ENCODE data around the gene ADNP. TPM values are rescaled to one million over a fixed set of nuclear protein-coding genes. Genes with fewer than 3 reads are reported as not detected.
"Not testable (repeated sequence)": the region's sequence is repeated elsewhere in the genome, so short reads cannot be mapped to it uniquely, and the experiment has no call there.

The ADNP gene
- total RNA-seq = 21.1 TPM

- ATAC-seq = peak; percentile 87
- DNase-seq (ENCODE audit: low spot score) = peak; percentile 90
These were observed at the start of gene ADNP for GRCh38 chr20:50931306-50932015. TSS of gene ADNP (minus strand) at chr20:50931437. CDS start at chr20:50903996, 27,441 bp downstream.

- ATAC-seq (no peak), DNase-seq (ENCODE audit: low spot score) (no peak)
These were observed 48.9 kb upstream of the ADNP start for GRCh38 chr20:50980071-50980681.

- DNase-seq (ENCODE audit: low spot score); ATAC-seq: not testable (repeated sequence)
These were observed 47.3 kb upstream of the ADNP start for GRCh38 chr20:50978533-50978932.

- DNase-seq (ENCODE audit: low spot score) (no peak), ATAC-seq (no peak)
These were observed 46.1 kb upstream of the ADNP start for GRCh38 chr20:50977066-50978021.

- DNase-seq (ENCODE audit: low spot score) (no peak), ATAC-seq (no peak)
These were observed 44.6 kb upstream of the ADNP start for GRCh38 chr20:50975701-50976330.

GRCh38 chr20:50969912-50970311, 38.7 kb upstream of the ADNP start:
- ATAC-seq = no peak

GRCh38 chr20:50969435-50969834, 38.2 kb upstream of the ADNP start:
- ATAC-seq (no peak), DNase-seq (ENCODE audit: low spot score) (no peak)

More at GRCh38 chr20:50969912-50970311, 38.7 kb upstream of the ADNP start:
- no peak for DNase-seq (ENCODE audit: low spot score)

GRCh38 chr20:50968289-50968688, 37.1 kb upstream of the ADNP start:
- ATAC-seq = no peak
- no peak for DNase-seq (ENCODE audit: low spot score)

- ATAC-seq (no peak), DNase-seq (ENCODE audit: low spot score) (no peak)
These were observed 36.3 kb upstream of the ADNP start for GRCh38 chr20:50967586-50967985.

GRCh38 chr20:50959543-50960126, 28.4 kb upstream of the ADNP start:
- ATAC-seq = no peak
- peak; percentile 46 for DNase-seq (ENCODE audit: low spot score)

GRCh38 chr20:50958615-50959542, 27.6 kb upstream of the ADNP start, which contains the start of gene MOCS3:
TSS of gene MOCS3 (plus strand) at chr20:50958818. CDS start at chr20:50958843, 25 bp downstream.
- DNase-seq (ENCODE audit: low spot score) (peak; percentile 85), ATAC-seq (peak; percentile 89)

GRCh38 chr20:50957798-50958614, 26.8 kb upstream of the ADNP start, which contains the start of gene DPM1:
TSS of gene DPM1 (minus strand) at chr20:50958532. CDS start at chr20:50958523, 9 bp downstream.
- peak; percentile 89 for DNase-seq (ENCODE audit: low spot score)
- peak; percentile 89 for ATAC-seq

- DNase-seq (ENCODE audit: low spot score) = no peak
- peak; percentile 35 for ATAC-seq
These were observed 26.0 kb upstream of the ADNP start for GRCh38 chr20:50957276-50957675.

GRCh38 chr20:50953821-50954220, 22.6 kb upstream of the ADNP start:
- ATAC-seq = no peak
- DNase-seq (ENCODE audit: low spot score) = no peak

- DNase-seq (ENCODE audit: low spot score) (no peak), ATAC-seq (no peak)
These were observed 22.0 kb upstream of the ADNP start for GRCh38 chr20:50953196-50953595.

- ATAC-seq = no peak
- no peak for DNase-seq (ENCODE audit: low spot score)
These were observed 17.0 kb upstream of the ADNP start for GRCh38 chr20:50948132-50948785.

- ATAC-seq (no peak), DNase-seq (ENCODE audit: low spot score) (no peak)
These were observed 11.8 kb upstream of the ADNP start for GRCh38 chr20:50943069-50943468.

GRCh38 chr20:50933589-50933988, 2.4 kb upstream of the ADNP start:
- DNase-seq (ENCODE audit: low spot score) (no peak), ATAC-seq (no peak)
